B cell (primary cell): ENCODE data around the gene PAF1. TPM values are rescaled to one million over a fixed set of nuclear protein-coding genes. Genes with fewer than 3 reads are reported as not detected.
A peak's percentile ranks its signal among the peaks of the same experiment; 100 is the strongest.

Experiments
- ATAC-seq: fragments of 200-7000 bp; cut with Tn5 transposase; one replicate; pipeline ENCODE4 v1.10.0; 2021; ENCODE audit warnings: low read depth, mild to moderate bottlenecking, moderate number of reproducible peaks, moderate library complexity
- CTCF ChIA-PET: fragments of 350-600 bp; sonication (Branson Sonifier 250); formaldehyde crosslinking; loops from one replicate; lab custom pipeline; 2021; ENCODE audit warnings: antibody characterized with exemption, inconsistent platforms; lab: Charles Lee
- POLR2A ChIA-PET: fragments of 350-600 bp; sonication (Branson Sonifier 250); formaldehyde crosslinking; loops from one replicate; lab custom pipeline; 2021; ENCODE audit warnings: antibody characterized with exemption; lab: Charles Lee
- DNase-seq: peaks from one replicate; pipeline ENCODE4 v3.0.0; 2013
- H2AFZ ChIP-seq: 2 replicates; pipeline ENCODE4 v1.6.1; 2012; ENCODE audit warnings: mild to moderate bottlenecking, low read depth, low read length; ENCODE audit not compliant: insufficient read depth, poor library complexity, severe bottlenecking
- H3K27ac ChIP-seq, 2 donors: 1 replicate in 1 of 2; 2 replicates in 1 of 2; pipeline ENCODE4 v1.5.1; 2012 to 2013; ENCODE audit warnings: low read length in 2 of 2, mild to moderate bottlenecking in 2 of 2, moderate library complexity in 1 of 2
- H3K27me3 ChIP-seq, 4 experiments: fragments of 200-600 bp in 1 of 4; sonication (generic) in 1 of 4; replicated peaks in 1 of 4; 1 replicate in 2 of 4; 2 replicates in 2 of 4; pipeline versions ENCODE4 v1.6.1 to v1.7.0; 2013 to 2016; ENCODE audit warnings: low read length in 3 of 4, mild to moderate bottlenecking in 2 of 4, mixed read lengths in 1 of 4, moderate library complexity in 1 of 4; ENCODE audit not compliant: insufficient read depth in 4 of 4, control insufficient read depth in 3 of 4; ENCODE audit errors: control extremely low read depth in 1 of 4
- H3K36me3 ChIP-seq, 2 experiments: replicated peaks in 1 of 2; 1 replicate in 1 of 2; 2 replicates in 1 of 2; pipeline versions ENCODE4 v1.6.1 to v1.7.1; 2013; ENCODE audit warnings: low read length in 1 of 2; ENCODE audit not compliant: insufficient read depth in 2 of 2, control insufficient read depth in 1 of 2; ENCODE audit errors: control extremely low read depth in 1 of 2, extremely low read depth in 1 of 2
- H3K4me1 ChIP-seq, 2 donors: fragments of 200-600 bp in 1 of 2; sonication (generic) in 1 of 2; 1 replicate in 1 of 2; 2 replicates in 1 of 2; pipeline versions ENCODE4 v1.5.1 to v1.6.1; 2013 to 2017; ENCODE audit warnings: low read length in 2 of 2; ENCODE audit not compliant: control insufficient read depth in 2 of 2, insufficient read depth in 2 of 2
- H3K4me2 ChIP-seq: replicated peaks from 2 replicates; pipeline ENCODE3; 2012; ENCODE audit warnings: mild to moderate bottlenecking, low read depth, low read length; ENCODE audit not compliant: poor library complexity, severe bottlenecking
- H3K4me3 ChIP-seq, 5 experiments: fragments of 200-600 bp in 1 of 5; sonication (generic) in 1 of 5; 1 replicate in 3 of 5; 2 replicates in 2 of 5; pipeline versions ENCODE4 v1.5.1 to v1.7.0; 2011 to 2016; ENCODE audit warnings: low read length in 4 of 5, mild to moderate bottlenecking in 4 of 5, low read depth in 2 of 5, control low read depth in 1 of 5, moderate library complexity in 1 of 5; ENCODE audit not compliant: insufficient read depth in 1 of 5; ENCODE audit errors: control extremely low read depth in 1 of 5, extremely low read depth in 1 of 5
- H3K79me2 ChIP-seq: fragments of 200-600 bp; sonication (generic); one replicate; pipeline ENCODE4 v1.6.0; 2016; ENCODE audit warnings: low read length; ENCODE audit not compliant: control insufficient read depth, insufficient read depth
- H3K9ac ChIP-seq: fragments of 200-600 bp; sonication (generic); 2 replicates; pipeline ENCODE4 v1.6.1; 2017; ENCODE audit warnings: mild to moderate bottlenecking, low read length, moderate library complexity
- H3K9me3 ChIP-seq, 3 donors: one replicate each; pipeline versions ENCODE4 v1.6.1 to v1.7.1; 2013; ENCODE audit warnings: low read length in 2 of 3; ENCODE audit not compliant: control insufficient read depth in 2 of 3, insufficient read depth in 1 of 3; ENCODE audit errors: control extremely low read depth in 1 of 3
- H4K20me1 ChIP-seq: 2 replicates; pipeline ENCODE4 v1.6.0; 2012; ENCODE audit warnings: mild to moderate bottlenecking, low read length; ENCODE audit not compliant: insufficient read depth, control insufficient read depth, poor library complexity, severe bottlenecking
- H3K27ac Mint-ChIP-seq: one replicate; pipeline ENCODE4 v1.8.0; 2021; ENCODE audit warnings: mixed read lengths
- H3K27me3 Mint-ChIP-seq: one replicate; pipeline ENCODE4 v1.8.0; 2021; ENCODE audit warnings: mixed read lengths
- H3K4me1 Mint-ChIP-seq: one replicate; pipeline ENCODE4 v1.8.0; 2021; ENCODE audit warnings: mixed read lengths
- H3K4me3 Mint-ChIP-seq: one replicate; pipeline ENCODE4 v1.8.0; 2021; ENCODE audit warnings: mixed read lengths
- H3K9me3 Mint-ChIP-seq: one replicate; pipeline ENCODE4 v1.8.0; 2022; ENCODE audit warnings: mixed read lengths; ENCODE audit not compliant: insufficient read depth
- EZH2 ChIP-seq: IDR thresholded peaks from 2 replicates; pipeline ENCODE4 v1.6.1; 2012; ENCODE audit warnings: borderline replicate concordance, low read depth, mild to moderate bottlenecking, moderate library complexity, low read length; ENCODE audit not compliant: insufficient read depth, poor library complexity, severe bottlenecking
- WGBS: methylation state at CpG from one replicate; pipeline ENCODE4 v1.1.5; 2013; ENCODE audit warnings: missing lambda C conversion rate; ENCODE audit not compliant: insufficient coverage; 5-methylcytosine and 5-hydroxymethylcytosine counted together
- intact Hi-C: fragments of 100-400 bp; cut with micrococcal nuclease; formaldehyde crosslinking; loops from one replicate; pipeline ENCODE4 v1.10.0; 2022
- polyA plus RNA-seq: library from polyadenylated mRNA; depleted of rRNA; stranded (reverse); fragments of >200 nt; gene quantifications from 2 replicates; pipeline ENCODE4 v1.2.3, GENCODE V29; 2012
- total RNA-seq, 2 donors: library from RNA; stranded (reverse); fragments of 120-200 nt in 1 of 2; gene quantifications; 1 replicate in 1 of 2; 2 replicates in 1 of 2; pipeline versions ENCODE4 v1.2.3 to v1.2.4, GENCODE V29; 2013 to 2022
- TF ChIP-seq, protein P1 (sequence below): fragments of 200-600 bp; IDR thresholded peaks from one replicate; pipeline ENCODE4 v1.8.0; 2022; ENCODE audit warnings: antibody characterized with exemption, mild to moderate bottlenecking

Gene PAF1
- total and polyA plus RNA-seq, 2 donors (not counting 1 experiment from before 2014, with no cell fraction given), result 59.9 to 387 TPM

DNA sequence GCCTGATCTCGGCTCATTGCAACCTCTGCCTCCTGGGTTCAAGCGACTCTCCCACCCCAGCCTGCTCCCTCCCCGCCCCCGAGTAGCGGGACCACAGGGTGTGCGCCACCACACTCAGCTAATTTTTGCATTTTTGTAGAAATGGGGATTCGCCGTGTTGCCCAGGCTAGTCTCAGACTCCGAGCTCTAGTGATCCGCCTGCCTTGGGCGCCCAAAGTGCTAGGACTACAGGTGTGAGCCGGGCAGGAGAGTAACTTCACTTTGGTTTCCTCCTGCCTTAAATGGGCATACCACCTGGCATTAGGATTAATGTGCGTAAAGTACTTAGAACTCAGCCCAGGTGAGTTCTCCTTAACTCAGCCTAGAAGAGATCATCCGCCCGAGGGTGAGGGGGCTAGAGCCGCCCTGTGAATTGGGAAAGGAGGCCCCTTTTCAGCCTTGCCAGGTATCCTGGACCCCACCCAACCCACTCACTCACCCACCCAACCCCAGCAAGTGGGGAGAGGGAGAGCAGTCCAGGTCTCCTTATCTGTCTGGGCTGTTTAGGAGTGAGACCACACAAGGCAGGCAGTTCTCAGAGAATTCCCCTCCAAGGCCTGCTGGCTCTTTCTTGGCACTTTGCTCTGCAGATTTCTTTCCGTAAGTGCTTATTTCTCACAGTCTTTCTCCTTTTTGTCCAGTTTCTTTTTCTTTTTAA lies 14.5 kb upstream of the PAF1 start:
- Histone ChIP-seq H3K4me1 (peaks cover 47 to 69% of the 10 kb centered on the region in 2 donors), H3K9ac (peak overlapping the region; percentile 99), H3K4me3 (peak overlapping the region in 4 of 5 experiments; percentile 87 to 99 (median 96)), H3K4me2 (peak overlapping the region; percentile 100), H3K9me3 (peaks cover 0 to 4% (median 0%) of the 10 kb centered on the region in 3 donors), H2AFZ (no peak overlapping the region), H4K20me1 (peaks cover 25% of the 10 kb centered on the region), H3K27me3 (no peaks in the 10 kb centered on the region), H3K27ac (peak overlapping the region; percentile 100), H3K36me3 (peaks cover 0 to 20% of the 10 kb centered on the region in 2 experiments), H3K79me2 (peaks cover 63% of the 10 kb centered on the region)
- 87% methylated on average over 11 of the region's 17 CpGs for WGBS
- no peaks in the 10 kb centered on the region for H3K9me3 Mint-ChIP-seq
- DNase-seq, result peak; percentile 53
- ChIA-PET POLR2A (interaction anchor here (0.6 to 8.8 kb wide), 8 partner anchors 8 to 67 kb away, joined by 3 to 69 read pairs (median 4); partner anchors contain the start of genes MED29, PAF1, RPS16 and SUPT5H), CTCF (interaction anchor here (1.2 to 2.3 kb wide), 3 partner anchors 8 to 15 kb away, joined by 3 to 15 read pairs (median 5); partner anchors contain the start of genes MED29 and PAF1)
- peaks cover 62% of the 10 kb centered on the region for H3K4me1 Mint-ChIP-seq
- H3K4me3 Mint-ChIP-seq, result peak overlapping the region; percentile 94
- H3K27ac Mint-ChIP-seq, result peak overlapping the region; percentile 96
- no peak for ATAC-seq
- no peak for TF ChIP-seq EZH2
- no peaks in the 10 kb centered on the region for H3K27me3 Mint-ChIP-seq
- intact Hi-C loops, result loop anchor here (10.0 kb wide), 1 partner anchor 541 kb away; no protein-coding TSS in a partner anchor

DNA sequence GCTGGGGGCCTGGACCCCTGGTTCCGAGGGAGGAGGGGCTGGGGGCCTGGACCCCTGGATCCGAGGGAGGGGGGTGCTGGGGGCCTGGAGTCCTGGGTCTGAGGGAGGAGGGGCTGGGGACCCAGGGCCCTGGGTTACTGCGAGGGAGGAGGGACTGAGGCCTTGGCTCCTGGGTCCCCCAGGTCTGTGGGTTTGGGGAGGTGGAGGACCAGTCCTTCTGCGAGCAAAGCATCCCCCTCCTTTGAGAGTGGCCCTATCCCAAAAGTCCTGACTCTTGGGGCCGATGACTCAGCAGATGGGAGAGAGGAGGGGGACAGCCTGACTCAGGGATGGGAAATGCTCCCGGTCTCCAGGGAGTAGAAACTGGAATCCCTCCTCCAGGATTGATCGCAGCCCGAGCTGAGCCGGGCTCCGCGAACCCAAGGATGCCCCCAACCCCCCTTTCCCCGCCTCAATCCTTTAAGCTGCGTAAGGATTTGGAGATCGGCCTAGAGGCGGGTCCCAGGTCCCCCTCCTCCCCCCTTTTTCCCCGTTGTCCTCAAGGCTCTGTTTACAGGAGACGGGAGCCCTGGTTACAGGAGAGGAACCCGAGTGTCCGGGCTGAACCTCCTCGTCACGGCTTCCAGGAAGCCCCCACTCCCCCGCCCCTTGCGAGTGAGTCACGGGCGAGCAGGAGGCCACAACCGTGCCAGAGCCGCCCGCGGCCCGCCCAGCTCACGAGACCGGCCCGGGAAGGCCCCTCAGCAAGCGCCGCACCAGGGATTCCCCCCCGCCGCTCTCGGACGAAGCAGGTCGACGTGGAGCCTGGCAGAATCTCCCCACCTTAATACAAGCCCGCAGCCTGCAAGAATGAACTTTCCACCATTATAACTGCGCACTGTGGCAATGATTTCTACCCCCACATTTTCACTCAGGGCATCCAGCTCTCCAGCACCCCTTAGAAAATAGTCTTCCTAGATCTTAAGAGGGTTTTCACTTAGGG lies 12.7 kb upstream of the PAF1 start:
- Histone ChIP-seq H3K27me3 (no peaks in the 10 kb centered on the region), H3K79me2 (peaks cover 67% of the 10 kb centered on the region), H3K9ac (peak overlapping the region; percentile 98), H2AFZ (no peak overlapping the region), H3K4me3 (peak overlapping the region; percentile 63 to 91 (median 76)), H4K20me1 (peaks cover 20% of the 10 kb centered on the region), H3K27ac (peak overlapping the region; percentile 100), H3K36me3 (peaks cover 0 to 16% of the 10 kb centered on the region in 2 experiments), H3K4me1 (peaks cover 59 to 78% of the 10 kb centered on the region in 2 donors), H3K9me3 (peaks cover 0 to 11% (median 0%) of the 10 kb centered on the region in 3 donors), H3K4me2 (peak overlapping the region; percentile 100)
- H3K4me1 Mint-ChIP-seq, result peaks cover 71% of the 10 kb centered on the region
- TF ChIP-seq EZH2, result no peak
- TF ChIP-seq, protein P1, sequence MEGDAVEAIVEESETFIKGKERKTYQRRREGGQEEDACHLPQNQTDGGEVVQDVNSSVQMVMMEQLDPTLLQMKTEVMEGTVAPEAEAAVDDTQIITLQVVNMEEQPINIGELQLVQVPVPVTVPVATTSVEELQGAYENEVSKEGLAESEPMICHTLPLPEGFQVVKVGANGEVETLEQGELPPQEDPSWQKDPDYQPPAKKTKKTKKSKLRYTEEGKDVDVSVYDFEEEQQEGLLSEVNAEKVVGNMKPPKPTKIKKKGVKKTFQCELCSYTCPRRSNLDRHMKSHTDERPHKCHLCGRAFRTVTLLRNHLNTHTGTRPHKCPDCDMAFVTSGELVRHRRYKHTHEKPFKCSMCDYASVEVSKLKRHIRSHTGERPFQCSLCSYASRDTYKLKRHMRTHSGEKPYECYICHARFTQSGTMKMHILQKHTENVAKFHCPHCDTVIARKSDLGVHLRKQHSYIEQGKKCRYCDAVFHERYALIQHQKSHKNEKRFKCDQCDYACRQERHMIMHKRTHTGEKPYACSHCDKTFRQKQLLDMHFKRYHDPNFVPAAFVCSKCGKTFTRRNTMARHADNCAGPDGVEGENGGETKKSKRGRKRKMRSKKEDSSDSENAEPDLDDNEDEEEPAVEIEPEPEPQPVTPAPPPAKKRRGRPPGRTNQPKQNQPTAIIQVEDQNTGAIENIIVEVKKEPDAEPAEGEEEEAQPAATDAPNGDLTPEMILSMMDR, result no peak
- ATAC-seq (peak; percentile 34), DNase-seq (peak; percentile 98)
- intact Hi-C loops, result loop anchor here (10.0 kb wide), 1 partner anchor 539 kb away; no protein-coding TSS in a partner anchor
- H3K27ac Mint-ChIP-seq, result peak overlapping the region; percentile 96
- WGBS, result under 1% methylated on average over 38 of the region's 43 CpGs
- H3K4me3 Mint-ChIP-seq, result peak overlapping the region; percentile 94
- ChIA-PET CTCF (interaction anchor here (1.2 to 2.0 kb wide), 3 partner anchors 8 to 13 kb away, joined by 3 to 5 read pairs (median 5); partner anchors contain the start of genes MED29, PAF1 and PLEKHG2), POLR2A (interaction anchor here (0.5 to 8.8 kb wide), 17 partner anchors 8 to 1193 kb away, joined by 3 to 74 read pairs (median 4); partner anchors contain the start of genes EIF3K, MED29, PAF1 and PLEKHG2)
- no peaks in the 10 kb centered on the region for H3K27me3 Mint-ChIP-seq
- H3K9me3 Mint-ChIP-seq, result no peaks in the 10 kb centered on the region
